Neural cell (in vitro differentiated cells): Measurements from ENCODE around the gene IDI2. TPM values are rescaled to one million over a fixed set of nuclear protein-coding genes. Genes with fewer than 3 reads are reported as not detected.

Experiments
- H2AFZ ChIP-seq: fragments of 200-600, 300-800 bp; sonication (generic), shearing (Covaris generic); 2 replicates; pipeline ENCODE4 v1.6.0; 2014; ENCODE audit warnings: low read depth, mild to moderate bottlenecking, antibody characterized with exemption, low read length, moderate library complexity
- H3F3A ChIP-seq: fragments of 200-600 bp; shearing (Covaris generic); 2 replicates; pipeline ENCODE4 v1.6.1; 2016; ENCODE audit warnings: mild to moderate bottlenecking, moderate library complexity, mixed read lengths, antibody characterized with exemption, low read length; ENCODE audit not compliant: insufficient read depth, poor library complexity, severe bottlenecking
- H3K27ac ChIP-seq: fragments of 200-600, 300-800 bp; sonication (generic), shearing (Covaris generic); 2 replicates; pipeline ENCODE4 v1.5.1; 2014; ENCODE audit warnings: mild to moderate bottlenecking, low read length, moderate library complexity
- H3K27me3 ChIP-seq: fragments of 300-800, 200-600 bp; sonication (generic), shearing (Covaris generic); 2 replicates; pipeline ENCODE4 v1.6.0; 2014; ENCODE audit warnings: mild to moderate bottlenecking, low read depth, low read length, moderate library complexity; ENCODE audit not compliant: insufficient read depth
- H3K36me3 ChIP-seq: fragments of 300-800, 200-600 bp; sonication (generic), shearing (Covaris generic); 2 replicates; pipeline ENCODE4 v1.5.1; 2014; ENCODE audit warnings: mild to moderate bottlenecking, antibody characterized with exemption, low read length, moderate library complexity; ENCODE audit not compliant: insufficient read depth
- H3K4me2 ChIP-seq: fragments of 300-800, 200-600 bp; sonication (generic), shearing (Covaris generic); 2 replicates; pipeline ENCODE4 v1.6.0; 2014; ENCODE audit warnings: mild to moderate bottlenecking, low read length
- H3K4me3 ChIP-seq: fragments of 300-800, 200-600 bp; sonication (generic), shearing (Covaris generic); 2 replicates; pipeline ENCODE4 v1.5.1; 2014; ENCODE audit warnings: mild to moderate bottlenecking, low read length, moderate library complexity
- H3K79me2 ChIP-seq: fragments of 200-600 bp; shearing (Covaris generic); replicated peaks from 2 replicates; pipeline ENCODE4 v1.6.0; 2014; ENCODE audit warnings: mild to moderate bottlenecking, low read length, moderate library complexity; ENCODE audit not compliant: insufficient read depth
- H3K9ac ChIP-seq: fragments of 300-800, 200-600 bp; sonication (generic), shearing (Covaris generic); 2 replicates; pipeline ENCODE4 v1.6.1; 2016; ENCODE audit warnings: mild to moderate bottlenecking, low read length, mixed read lengths
- H3K9me2 ChIP-seq: fragments of 200-600 bp; shearing (Covaris generic); 2 replicates; pipeline ENCODE4 v1.6.1; 2016; ENCODE audit warnings: mild to moderate bottlenecking, low read length, mixed read lengths; ENCODE audit not compliant: insufficient read depth
- H3K9me3 ChIP-seq: fragments of 200-600, 300-800 bp; sonication (generic), shearing (Covaris generic); 2 replicates; pipeline ENCODE4 v1.6.1; 2016; ENCODE audit warnings: mild to moderate bottlenecking, mixed run types, low read length, moderate library complexity, mixed read lengths
- H4K20me1 ChIP-seq: fragments of 200-600 bp; shearing (Covaris generic); 2 replicates; pipeline ENCODE4 v1.6.1; 2016; ENCODE audit warnings: mild to moderate bottlenecking, mixed run types; ENCODE audit not compliant: insufficient read depth
- EP300 ChIP-seq: fragments of 450-650 bp; conservative IDR thresholded peaks from 2 replicates; pipeline ENCODE4 v1.6.1; 2014; ENCODE audit warnings: antibody characterized with exemption, mild to moderate bottlenecking, moderate library complexity; ENCODE audit not compliant: poor library complexity, severe bottlenecking
- EZH2 ChIP-seq: fragments of 200-600, 300-800 bp; shearing (Covaris generic), sonication (generic); IDR thresholded peaks from 2 replicates; pipeline ENCODE4 v1.6.1; 2014; ENCODE audit warnings: antibody characterized with exemption, low read length, borderline replicate concordance, mild to moderate bottlenecking; ENCODE audit not compliant: insufficient read depth, poor library complexity, severe bottlenecking
- MXI1 ChIP-seq: fragments of 450-650 bp; conservative IDR thresholded peaks from 2 replicates; pipeline ENCODE4 v1.6.1; 2014; ENCODE audit warnings: antibody characterized with exemption, mild to moderate bottlenecking; ENCODE audit not compliant: poor library complexity, severe bottlenecking
- POLR2AphosphoS5 ChIP-seq: IDR thresholded peaks from 2 replicates; pipeline ENCODE4 v1.6.1; 2012
- RAD21 ChIP-seq: fragments of 450-650 bp; conservative IDR thresholded peaks from 2 replicates; pipeline ENCODE4 v1.6.1; 2014; ENCODE audit warnings: antibody characterized with exemption, mild to moderate bottlenecking, moderate library complexity
- SMC3 ChIP-seq: fragments of 450-650 bp; conservative IDR thresholded peaks from 2 replicates; pipeline ENCODE4 v1.6.1; 2014; ENCODE audit warnings: antibody characterized with exemption, mild to moderate bottlenecking, moderate library complexity; ENCODE audit not compliant: poor library complexity
- TAF1 ChIP-seq: IDR thresholded peaks from 2 replicates; pipeline ENCODE4 v1.6.1; 2012; ENCODE audit warnings: low read depth
- polyA plus RNA-seq: library from polyadenylated mRNA; depleted of rRNA; stranded (reverse); fragments of >200 nt; gene quantifications from 2 replicates; pipeline ENCODE4 v1.2.3, GENCODE V29; 2014
- TF ChIP-seq, protein P1 (sequence below): fragments of 450-650 bp; IDR thresholded peaks from 2 replicates; pipeline ENCODE4 v1.5.1; 2014; ENCODE audit warnings: antibody characterized with exemption, mild to moderate bottlenecking, moderate library complexity; ENCODE audit not compliant: poor library complexity, severe bottlenecking
- TF ChIP-seq, protein P2 (sequence below): IDR thresholded peaks from 2 replicates; pipeline ENCODE4 v1.6.1; 2012; ENCODE audit warnings: borderline replicate concordance

IDI2 gene
- polyA plus RNA-seq, 1 donor from 2014 or later = 0.24 TPM

DNA sequence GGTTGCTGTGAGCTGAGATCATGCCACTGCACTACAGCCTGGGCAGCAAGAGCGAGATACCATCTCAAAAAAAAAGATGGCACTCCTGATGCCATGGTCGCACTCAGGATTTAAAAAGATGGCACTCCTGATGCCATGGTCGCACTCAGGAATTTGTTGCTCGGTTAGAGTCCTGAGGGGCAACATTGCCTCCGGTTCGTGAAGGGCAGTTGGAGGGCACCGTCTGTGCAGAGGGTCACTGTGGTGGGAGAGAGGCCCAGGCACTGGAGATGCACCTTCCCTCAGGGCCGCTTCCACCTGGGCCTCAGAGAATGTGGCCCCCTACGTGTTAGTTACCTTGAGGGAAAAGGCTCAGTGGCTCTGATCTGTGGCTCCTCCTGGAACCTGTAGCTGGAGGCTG, 19.1 kb downstream of the IDI2 start:
- H3K27me3 ChIP-seq = no peaks in the 10 kb centered on the region
- no peaks in the 10 kb centered on the region for H3K9me2 ChIP-seq
- no peaks in the 10 kb centered on the region for H4K20me1 ChIP-seq
- no peaks in the 10 kb centered on the region for H3K79me2 ChIP-seq
- H2AFZ ChIP-seq = no peak overlapping the region
- TF ChIP-seq EP300 (no peak), RAD21 (no peak), EZH2 (no peak), POLR2AphosphoS5 (no peak), MXI1 (no peak), SMC3 (no peak), TAF1 (no peak)
- TF ChIP-seq, protein P1, sequence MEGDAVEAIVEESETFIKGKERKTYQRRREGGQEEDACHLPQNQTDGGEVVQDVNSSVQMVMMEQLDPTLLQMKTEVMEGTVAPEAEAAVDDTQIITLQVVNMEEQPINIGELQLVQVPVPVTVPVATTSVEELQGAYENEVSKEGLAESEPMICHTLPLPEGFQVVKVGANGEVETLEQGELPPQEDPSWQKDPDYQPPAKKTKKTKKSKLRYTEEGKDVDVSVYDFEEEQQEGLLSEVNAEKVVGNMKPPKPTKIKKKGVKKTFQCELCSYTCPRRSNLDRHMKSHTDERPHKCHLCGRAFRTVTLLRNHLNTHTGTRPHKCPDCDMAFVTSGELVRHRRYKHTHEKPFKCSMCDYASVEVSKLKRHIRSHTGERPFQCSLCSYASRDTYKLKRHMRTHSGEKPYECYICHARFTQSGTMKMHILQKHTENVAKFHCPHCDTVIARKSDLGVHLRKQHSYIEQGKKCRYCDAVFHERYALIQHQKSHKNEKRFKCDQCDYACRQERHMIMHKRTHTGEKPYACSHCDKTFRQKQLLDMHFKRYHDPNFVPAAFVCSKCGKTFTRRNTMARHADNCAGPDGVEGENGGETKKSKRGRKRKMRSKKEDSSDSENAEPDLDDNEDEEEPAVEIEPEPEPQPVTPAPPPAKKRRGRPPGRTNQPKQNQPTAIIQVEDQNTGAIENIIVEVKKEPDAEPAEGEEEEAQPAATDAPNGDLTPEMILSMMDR = no peak
- TF ChIP-seq, protein P2, sequence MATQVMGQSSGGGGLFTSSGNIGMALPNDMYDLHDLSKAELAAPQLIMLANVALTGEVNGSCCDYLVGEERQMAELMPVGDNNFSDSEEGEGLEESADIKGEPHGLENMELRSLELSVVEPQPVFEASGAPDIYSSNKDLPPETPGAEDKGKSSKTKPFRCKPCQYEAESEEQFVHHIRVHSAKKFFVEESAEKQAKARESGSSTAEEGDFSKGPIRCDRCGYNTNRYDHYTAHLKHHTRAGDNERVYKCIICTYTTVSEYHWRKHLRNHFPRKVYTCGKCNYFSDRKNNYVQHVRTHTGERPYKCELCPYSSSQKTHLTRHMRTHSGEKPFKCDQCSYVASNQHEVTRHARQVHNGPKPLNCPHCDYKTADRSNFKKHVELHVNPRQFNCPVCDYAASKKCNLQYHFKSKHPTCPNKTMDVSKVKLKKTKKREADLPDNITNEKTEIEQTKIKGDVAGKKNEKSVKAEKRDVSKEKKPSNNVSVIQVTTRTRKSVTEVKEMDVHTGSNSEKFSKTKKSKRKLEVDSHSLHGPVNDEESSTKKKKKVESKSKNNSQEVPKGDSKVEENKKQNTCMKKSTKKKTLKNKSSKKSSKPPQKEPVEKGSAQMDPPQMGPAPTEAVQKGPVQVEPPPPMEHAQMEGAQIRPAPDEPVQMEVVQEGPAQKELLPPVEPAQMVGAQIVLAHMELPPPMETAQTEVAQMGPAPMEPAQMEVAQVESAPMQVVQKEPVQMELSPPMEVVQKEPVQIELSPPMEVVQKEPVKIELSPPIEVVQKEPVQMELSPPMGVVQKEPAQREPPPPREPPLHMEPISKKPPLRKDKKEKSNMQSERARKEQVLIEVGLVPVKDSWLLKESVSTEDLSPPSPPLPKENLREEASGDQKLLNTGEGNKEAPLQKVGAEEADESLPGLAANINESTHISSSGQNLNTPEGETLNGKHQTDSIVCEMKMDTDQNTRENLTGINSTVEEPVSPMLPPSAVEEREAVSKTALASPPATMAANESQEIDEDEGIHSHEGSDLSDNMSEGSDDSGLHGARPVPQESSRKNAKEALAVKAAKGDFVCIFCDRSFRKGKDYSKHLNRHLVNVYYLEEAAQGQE = no peak
- H3K4me3 ChIP-seq = no peak overlapping the region
- no peak overlapping the region for H3K9ac ChIP-seq
- H3K4me2 ChIP-seq = no peak overlapping the region
- H3K36me3 ChIP-seq = peaks cover 15% of the 10 kb centered on the region
- no peak overlapping the region for H3K27ac ChIP-seq
- H3F3A ChIP-seq = no peaks in the 10 kb centered on the region
- no peaks in the 10 kb centered on the region for H3K9me3 ChIP-seq

DNA sequence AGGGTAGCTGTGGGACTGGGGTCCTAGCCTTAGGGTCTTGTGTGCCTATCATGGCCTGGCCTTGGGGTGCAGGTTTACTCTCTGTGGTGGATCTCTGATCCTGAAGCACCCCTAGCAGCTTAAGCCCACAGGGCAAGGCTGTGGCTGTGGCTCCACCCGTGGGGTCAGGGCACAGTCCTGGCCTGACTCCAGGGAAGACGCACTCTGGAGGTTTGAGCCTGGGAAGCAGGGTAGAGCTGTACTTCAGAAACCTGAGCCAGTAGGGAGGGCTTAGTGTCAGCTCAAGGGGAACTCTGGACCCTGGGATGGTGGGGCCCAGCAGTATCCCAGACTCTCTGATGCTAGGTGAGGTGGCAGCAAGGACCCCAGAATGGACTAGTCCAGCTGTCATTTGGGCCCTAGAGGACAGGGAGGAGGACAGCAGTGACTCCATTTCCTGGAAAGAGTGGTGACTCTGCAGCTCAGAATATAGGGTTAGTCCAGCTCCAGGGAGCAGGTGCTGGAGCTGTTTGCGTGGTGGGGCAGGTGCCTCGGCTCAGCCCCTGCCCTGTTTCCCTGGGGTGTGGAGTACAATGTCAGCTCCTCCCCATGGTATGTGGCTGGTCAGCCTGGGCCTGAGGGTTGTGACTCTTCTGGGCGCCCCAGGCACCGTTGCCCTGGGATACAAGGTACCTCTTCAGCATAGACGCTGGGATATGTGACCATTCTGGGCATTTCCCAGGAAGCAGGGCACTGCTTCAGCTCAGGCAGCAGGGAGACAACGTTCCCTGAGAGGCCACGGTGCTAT, 21.6 kb downstream of the IDI2 start:
- Histone ChIP-seq H3K9ac (no peak overlapping the region), H3F3A (no peaks in the 10 kb centered on the region), H3K9me3 (no peaks in the 10 kb centered on the region), H2AFZ (no peak overlapping the region), H4K20me1 (no peaks in the 10 kb centered on the region), H3K27me3 (no peaks in the 10 kb centered on the region), H3K9me2 (no peaks in the 10 kb centered on the region), H3K4me3 (no peak overlapping the region), H3K36me3 (peaks cover 21% of the 10 kb centered on the region), H3K79me2 (no peaks in the 10 kb centered on the region), H3K27ac (no peak overlapping the region), H3K4me2 (no peak overlapping the region)
- TF ChIP-seq, protein P2 = no peak
- TF ChIP-seq POLR2AphosphoS5 (no peak), RAD21 (no peak), EP300 (no peak), TAF1 (no peak), EZH2 (no peak), MXI1 (no peak), SMC3 (no peak)
- TF ChIP-seq, protein P1 = no peak
